OCI-LY3 (cell line): ENCODE results near the gene TRMT1L.

Experiments used
- H2AFZ ChIP-seq: fragments of 200-600, 300-600 bp; shearing (Covaris generic); 2 replicates; pipeline ENCODE4 v1.6.0; 2014; ENCODE audit warnings: antibody characterized with exemption, low read depth, low read length
- H3K27ac ChIP-seq: fragments of 200-600, 300-600 bp; sonication (generic); 2 replicates; pipeline ENCODE4 v1.5.1; 2014; ENCODE audit warnings: mild to moderate bottlenecking, low read length, moderate library complexity, mixed read lengths
- H3K27me3 ChIP-seq: fragments of 200-600, 300-600 bp; sonication (generic); 2 replicates; pipeline ENCODE4 v1.6.1; 2014; ENCODE audit warnings: low read depth, low read length, mixed read lengths
- H3K36me3 ChIP-seq: fragments of 200-600, 300-600 bp; sonication (generic); replicated peaks from 2 replicates; pipeline ENCODE3; 2014; ENCODE audit warnings: low read depth, low read length, mixed read lengths
- H3K4me1 ChIP-seq: fragments of 300-600, 200-600 bp; sonication (generic); 2 replicates; pipeline ENCODE4 v1.6.1; 2014; ENCODE audit warnings: low read length, mixed read lengths
- H3K4me2 ChIP-seq: fragments of 200-600, 300-600 bp; sonication (generic); 2 replicates; pipeline ENCODE4 v1.6.1; 2014; ENCODE audit warnings: low read length, mixed read lengths
- H3K4me3 ChIP-seq: fragments of 300-600, 200-600 bp; sonication (generic); 2 replicates; pipeline ENCODE4 v1.5.1; 2014; ENCODE audit warnings: antibody characterized with exemption, mild to moderate bottlenecking, low read length, moderate library complexity
- H3K79me2 ChIP-seq: fragments of 300-600, 200-600 bp; shearing (Covaris generic); 2 replicates; pipeline ENCODE4 v1.6.1; 2014; ENCODE audit warnings: mild to moderate bottlenecking, low read length, mixed read lengths
- H3K9ac ChIP-seq: fragments of 300-600, 200-600 bp; shearing (Covaris generic); 2 replicates; pipeline ENCODE4 v1.6.0; 2014; ENCODE audit warnings: mild to moderate bottlenecking, low read length, moderate library complexity
- H3K9me3 ChIP-seq: fragments of 200-600, 300-600 bp; shearing (Covaris generic); 2 replicates; pipeline ENCODE4 v1.6.1; 2014; ENCODE audit warnings: low read length, mixed read lengths; ENCODE audit not compliant: insufficient read depth
- H4K20me1 ChIP-seq: fragments of 200-600, 300-600 bp; sonication (generic); 2 replicates; pipeline ENCODE4 v1.6.1; 2016; ENCODE audit warnings: low read length, mixed read lengths; ENCODE audit not compliant: insufficient read depth
- CTCF ChIP-seq: fragments of 200-600, 300-600 bp; sonication (generic); IDR thresholded peaks from 2 replicates; pipeline ENCODE4 v1.5.1; 2014; ENCODE audit warnings: antibody characterized with exemption, low read length, low read depth
- EZH2phosphoT487 ChIP-seq: fragments of 200-600 bp; shearing (Covaris generic); IDR thresholded peaks from 2 replicates; pipeline ENCODE4 v1.6.1; 2018; ENCODE audit warnings: antibody characterized with exemption, mixed run types, low read depth

The TRMT1L gene

GRCh38 chr1:185139246-185139645 is 17.5 kb downstream of the TRMT1L start:
- no peak overlapping the region for H3K9ac ChIP-seq
- no peak overlapping the region for H3K4me2 ChIP-seq
- H3K36me3 ChIP-seq, result peaks cover 30% of the 10 kb centered on the region
- H3K27ac ChIP-seq, result no peak overlapping the region
- no peaks in the 10 kb centered on the region for H3K9me3 ChIP-seq
- no peaks in the 10 kb centered on the region for H4K20me1 ChIP-seq
- no peaks in the 10 kb centered on the region for H3K4me1 ChIP-seq
- H2AFZ ChIP-seq, result no peak overlapping the region
- no peaks in the 10 kb centered on the region for H3K79me2 ChIP-seq
- no peak overlapping the region for H3K4me3 ChIP-seq
- TF ChIP-seq CTCF (no peak), EZH2phosphoT487 (no peak)
- no peaks in the 10 kb centered on the region for H3K27me3 ChIP-seq

- Histone ChIP-seq H3K4me3 (no peak overlapping the region), H3K9me3 (no peaks in the 10 kb centered on the region), H3K27ac (no peak overlapping the region), H3K4me2 (no peak overlapping the region), H3K36me3 (peaks cover 40% of the 10 kb centered on the region), H3K79me2 (no peaks in the 10 kb centered on the region), H3K27me3 (no peaks in the 10 kb centered on the region), H3K4me1 (no peaks in the 10 kb centered on the region), H2AFZ (no peak overlapping the region), H3K9ac (no peak overlapping the region), H4K20me1 (no peaks in the 10 kb centered on the region)
- no peak for TF ChIP-seq EZH2phosphoT487
- TF ChIP-seq CTCF, result no peak
Measured at GRCh38 chr1:185137896-185138545, 18.7 kb downstream of the TRMT1L start.

GRCh38 chr1:185132534-185132933 is 24.2 kb downstream of the TRMT1L start:
- Histone ChIP-seq H3K27me3 (no peaks in the 10 kb centered on the region), H3K27ac (no peak overlapping the region), H3K36me3 (peaks cover 47% of the 10 kb centered on the region), H3K79me2 (no peaks in the 10 kb centered on the region), H3K9me3 (peaks cover 4% of the 10 kb centered on the region; the same call in 1 of the 2 replicates), H3K4me1 (peaks cover 3% of the 10 kb centered on the region; the same call in 1 of the 2 replicates), H4K20me1 (no peaks in the 10 kb centered on the region), H3K9ac (no peak overlapping the region), H3K4me3 (no peak overlapping the region), H2AFZ (no peak overlapping the region), H3K4me2 (no peak overlapping the region)
- TF ChIP-seq EZH2phosphoT487 (no peak), CTCF (no peak)

- H3K9ac ChIP-seq, result no peak overlapping the region
- peaks cover 3% of the 10 kb centered on the region; the same call in 1 of the 2 replicates for H3K4me1 ChIP-seq
- H3K4me3 ChIP-seq, result no peak overlapping the region
- peaks cover 43% of the 10 kb centered on the region for H3K36me3 ChIP-seq
- H4K20me1 ChIP-seq, result no peaks in the 10 kb centered on the region
- TF ChIP-seq CTCF (no peak), EZH2phosphoT487 (no peak)
- H3K4me2 ChIP-seq, result no peak overlapping the region
- H3K27ac ChIP-seq, result no peak overlapping the region
- no peaks in the 10 kb centered on the region for H3K79me2 ChIP-seq
- no peak overlapping the region for H2AFZ ChIP-seq
- peaks cover 4% of the 10 kb centered on the region; the same call in 1 of the 2 replicates for H3K9me3 ChIP-seq
- H3K27me3 ChIP-seq, result no peaks in the 10 kb centered on the region
Measured at GRCh38 chr1:185129708-185130107, 27.0 kb downstream of the TRMT1L start.
